HG03460 (cell line): ENCODE measurements around the gene CAMK2B.

ENCODE experiments used
- ATAC-seq: cut with Tn5 transposase; IDR thresholded peaks from one replicate; pipeline ENCODE4 v1.9.1; 2021; ENCODE audit not compliant: unreplicated experiment

The CAMK2B gene

GRCh38 chr7:44330331-44330730 is 4.9 kb upstream of the CAMK2B start:
- no peak for ATAC-seq

GRCh38 chr7:44329888-44330287 is 4.5 kb upstream of the CAMK2B start:
- no peak for ATAC-seq

GRCh38 chr7:44329081-44329480 is 3.7 kb upstream of the CAMK2B start:
- ATAC-seq = no peak

- no peak for ATAC-seq
Observed at GRCh38 chr7:44327981-44328380, 2.6 kb upstream of the CAMK2B start.

- no peak for ATAC-seq
Observed at GRCh38 chr7:44326261-44327125, 1.1 kb upstream of the CAMK2B start.

- ATAC-seq = no peak
Observed at GRCh38 chr7:44325811-44326241, 432 bp upstream of the CAMK2B start.

- ATAC-seq = no peak
Observed at GRCh38 chr7:44324481-44325200, 753 bp downstream of the CAMK2B start.

- ATAC-seq = no peak
Observed at GRCh38 chr7:44324204-44324480, 1.3 kb downstream of the CAMK2B start.

GRCh38 chr7:44323381-44324203 is 1.8 kb downstream of the CAMK2B start:
- ATAC-seq = no peak

- ATAC-seq = no peak
Observed at GRCh38 chr7:44322631-44323363, 2.6 kb downstream of the CAMK2B start.

GRCh38 chr7:44321796-44322195 is 3.6 kb downstream of the CAMK2B start:
- ATAC-seq = no peak

GRCh38 chr7:44320794-44321371 is 4.5 kb downstream of the CAMK2B start:
- ATAC-seq = no peak

GRCh38 chr7:44320141-44320540 is 5.3 kb downstream of the CAMK2B start:
- no peak for ATAC-seq

- no peak for ATAC-seq
Observed at GRCh38 chr7:44318332-44318731, 7.1 kb downstream of the CAMK2B start.

- no peak for ATAC-seq
Observed at GRCh38 chr7:44315301-44315903, 10.0 kb downstream of the CAMK2B start.

- ATAC-seq = no peak
Observed at GRCh38 chr7:44313621-44314031, 11.8 kb downstream of the CAMK2B start.

GRCh38 chr7:44313016-44313415 is 12.4 kb downstream of the CAMK2B start:
- ATAC-seq = no peak

- no peak for ATAC-seq
Observed at GRCh38 chr7:44311561-44312495, 13.6 kb downstream of the CAMK2B start.

- no peak for ATAC-seq
Observed at GRCh38 chr7:44310221-44310848, 15.1 kb downstream of the CAMK2B start.
